Transverse colon (tissue), 4 donors: ENCODE data around the gene PTPN9. TPM values are rescaled to one million over a fixed set of nuclear protein-coding genes. Genes with fewer than 3 reads are reported as not detected.
A peak's percentile ranks its signal among the peaks of the same experiment; 100 is the strongest.
"Not testable (repeated sequence)": the region's sequence is repeated elsewhere in the genome, so short reads cannot be mapped to it uniquely, and the experiment has no call there.

Experiments
- DNase-seq: peaks from one replicate; pipeline ENCODE4 v3.0.0-alpha.2; 2019
- H3K27ac ChIP-seq, 4 donors: fragments of 200-600 bp; sonication (generic); 2 replicates each; pipeline ENCODE4 v1.5.1; 2016 to 2018; ENCODE audit warnings: inconsistent platforms in 4 of 4
- H3K27me3 ChIP-seq: fragments of 200-600 bp; sonication (generic); 2 replicates; pipeline ENCODE4 v1.5.1; 2017; ENCODE audit warnings: inconsistent platforms
- H3K36me3 ChIP-seq, 4 donors: fragments of 200-600 bp; sonication (generic); 2 replicates each; pipeline ENCODE4 v1.5.1; 2017 to 2019; ENCODE audit warnings: inconsistent platforms in 4 of 4
- H3K4me1 ChIP-seq, 4 donors: fragments of 200-600 bp; sonication (generic); 2 replicates each; pipeline ENCODE4 v1.5.1; 2017 to 2020; ENCODE audit warnings: inconsistent platforms in 4 of 4
- H3K4me3 ChIP-seq, 4 donors: fragments of 200-600 bp; sonication (generic); 1 replicate in 1 of 4; 2 replicates in 3 of 4; pipeline versions ENCODE4 v1.5.1 to v1.6.1; 2017 to 2019; ENCODE audit warnings: inconsistent platforms in 4 of 4
- H3K9me3 ChIP-seq, 2 donors: fragments of 200-600 bp; sonication (generic); 2 replicates each; pipeline ENCODE4 v1.5.1; 2017 to 2019; ENCODE audit warnings: inconsistent platforms in 2 of 2
- CTCF ChIP-seq, 5 experiments: fragments of 200-600 bp in 3 of 5; fragments of 450-650 bp in 2 of 5; sonication (generic) in 3 of 5; IDR thresholded peaks; 1 replicate in 2 of 5; 2 replicates in 3 of 5; pipeline ENCODE4 v1.5.1; 2016 to 2017; ENCODE audit warnings: antibody characterized with exemption in 5 of 5, inconsistent platforms in 3 of 5, mild to moderate bottlenecking in 2 of 5, moderate library complexity in 1 of 5
- EP300 ChIP-seq: sonication (generic); formaldehyde crosslinking; IDR thresholded peaks from one replicate; pipeline ENCODE4 v1.6.1; 2017; ENCODE audit warnings: antibody characterized with exemption, low read depth
- POLR2A ChIP-seq: fragments of 450-650 bp; IDR thresholded peaks from one replicate; pipeline ENCODE4 v1.6.1; 2016; ENCODE audit warnings: antibody characterized with exemption, mild to moderate bottlenecking, moderate library complexity
- POLR2AphosphoS5 ChIP-seq, 3 donors: sonication (generic); formaldehyde crosslinking; IDR thresholded peaks; one replicate each; pipeline ENCODE4 v1.6.1; 2016; ENCODE audit warnings: antibody characterized with exemption in 3 of 3
- WGBS, 2 donors: methylation state at CpG; one replicate each; pipeline ENCODE4 v1.1.5; 2018; ENCODE audit warnings: low coverage in 1 of 2; 5-methylcytosine and 5-hydroxymethylcytosine counted together
- in situ Hi-C, 4 donors: fragments of 200-750 bp; cut with MboI; loops; one replicate each; pipeline versions ENCODE4 v1.15.0 to v1.15.1; 2017; ENCODE audit warnings: low sequenced_read_pairs in 3 of 4, low pct_ligation_motif_present in 1 of 4, low pct_unique_long_range_greater_than_20kb in 1 of 4
- intact Hi-C: fragments of 100-400 bp; cut with DNase I; formaldehyde crosslinking; loops from one replicate; pipeline ENCODE4 v1.15.1; 2023; ENCODE audit warnings: low total_unique reads
- total RNA-seq, 4 donors: library from RNA; depleted of rRNA; stranded (reverse); fragments of >200 nt; gene quantifications; one replicate each; pipeline ENCODE4 v1.1.0, GENCODE V29; 2016

Gene PTPN9
- total RNA-seq, 4 donors from 2014 or later, result 16.5 to 36.3 (median 29.6) TPM

GRCh38 chr15:75532413-75533250, 46.5 kb downstream of the PTPN9 start:
- Histone ChIP-seq H3K27ac (peak overlapping the region; percentile 52 to 70 (median 58)), H3K36me3 (no peaks in the 10 kb centered on the region), H3K27me3 (no peaks in the 10 kb centered on the region), H3K4me1 (peaks cover 12 to 36% (median 22%) of the 10 kb centered on the region in 4 donors), H3K9me3 (no peaks in the 10 kb centered on the region), H3K4me3 (no peak overlapping the region)
- peak; percentile 56 for DNase-seq
- 36 to 40% methylated on average over 1 of the region's 1 CpG for WGBS, 2 donors
- intact Hi-C loops (no loop called here), in situ Hi-C loops (no loop called here)
- TF ChIP-seq EP300 (no peak), CTCF (IDR thresholded peaks at IDR 0.05) (peak; percentile 43 to 60 (median 54)), POLR2AphosphoS5 (IDR thresholded peaks at IDR 0.05) (peak in 2 of 3 donors; percentile 56 to 57), POLR2A (no peak)

- intact Hi-C loops (no loop called here), in situ Hi-C loops (no loop called here)
- Histone ChIP-seq H3K4me1 (peaks cover 12 to 33% (median 22%) of the 10 kb centered on the region in 4 donors), H3K4me3 (no peak overlapping the region), H3K27ac (peak overlapping the region; percentile 52 to 70 (median 58)), H3K27me3 (no peaks in the 10 kb centered on the region), H3K36me3 (peaks cover 0 to 9% (median 3%) of the 10 kb centered on the region in 4 donors), H3K9me3 (no peaks in the 10 kb centered on the region)
- DNase-seq, result peak; percentile 22
- WGBS, 2 donors, result 44 to 46% methylated on average over 3 of the region's 3 CpGs
- no peak for TF ChIP-seq POLR2A
- no peak for TF ChIP-seq CTCF (IDR thresholded peaks at IDR 0.05)
- TF ChIP-seq POLR2AphosphoS5 (IDR thresholded peaks at IDR 0.05), result no peak
- TF ChIP-seq EP300, result no peak
Measured at GRCh38 chr15:75531041-75531450, 48.1 kb downstream of the PTPN9 start.

- Histone ChIP-seq H3K4me3 (no peak overlapping the region), H3K36me3 (peaks cover 0 to 14% (median 4%) of the 10 kb centered on the region in 4 donors), H3K27me3 (no peaks in the 10 kb centered on the region), H3K4me1 (peaks cover 12 to 32% (median 22%) of the 10 kb centered on the region in 4 donors), H3K9me3 (no peaks in the 10 kb centered on the region), H3K27ac (no peak overlapping the region)
- intact Hi-C loops, result no loop called here
- DNase-seq, result no peak
- in situ Hi-C loops, result no loop called here
- WGBS, 2 donors, result 94 to 96% methylated on average over 3 to 4 of the region's 4 CpGs
- TF ChIP-seq POLR2AphosphoS5 (IDR thresholded peaks at IDR 0.05) (no peak), EP300 (no peak), CTCF (IDR thresholded peaks at IDR 0.05) (no peak), POLR2A (no peak)
Measured at GRCh38 chr15:75530169-75530568, 48.9 kb downstream of the PTPN9 start.

GRCh38 chr15:75525756-75526155, 53.4 kb downstream of the PTPN9 start:
- peaks cover 0 to 37% (median 12%) of the 10 kb centered on the region in 4 donors for H3K36me3 ChIP-seq
- H3K4me3 ChIP-seq, intact Hi-C loops, H3K27me3 ChIP-seq, H3K27ac ChIP-seq, in situ Hi-C loops, H3K9me3 ChIP-seq, DNase-seq, H3K4me1 ChIP-seq: not testable (repeated sequence)
- WGBS, 2 donors, result 79 to 93% methylated on average over 2 to 3 of the region's 3 CpGs
